ENCODE measurements around the gene ALDH1A2.

ALDH1A2 gene

GRCh38 chr15:58060575-58060974, 4.9 kb downstream of the ALDH1A2 start:
- H3K27me3 ChIP-seq (ENCODE audit: low read depth, low read length) = peaks cover 26% of the 10 kb centered on the region
- no peak overlapping the region for H3K27ac ChIP-seq (ENCODE audit: low read length)
- no peaks in the 10 kb centered on the region for H3K36me3 ChIP-seq (replicated peaks; ENCODE audit: low read depth, low read length)
- no peak overlapping the region for H2AFZ ChIP-seq (ENCODE audit: low read depth, low read length)
- no peaks in the 10 kb centered on the region for H3K9me3 ChIP-seq (ENCODE audit: insufficient read depth, low read length)
- H3K79me2 ChIP-seq (ENCODE audit: low read length) = no peaks in the 10 kb centered on the region
- no peak overlapping the region for H3K4me2 ChIP-seq (ENCODE audit: low read length)
- no peak overlapping the region for H3K9ac ChIP-seq (ENCODE audit: low read length)
- no peaks in the 10 kb centered on the region for H4K20me1 ChIP-seq (ENCODE audit: insufficient read depth, low read length)
- peaks cover 4% of the 10 kb centered on the region for H3K4me1 ChIP-seq (ENCODE audit: low read length)
- no peak overlapping the region for H3K4me3 ChIP-seq (ENCODE audit: low read length)
- no peak for TF ChIP-seq EZH2phosphoT487 (IDR thresholded peaks at IDR 0.05; ENCODE audit: low read depth)
- no peak for TF ChIP-seq CTCF (IDR thresholded peaks at IDR 0.05; ENCODE audit: low read depth, low read length)

- no peak overlapping the region for H3K4me3 ChIP-seq (ENCODE audit: low read length)
- peaks cover 35% of the 10 kb centered on the region for H3K27me3 ChIP-seq (ENCODE audit: low read depth, low read length)
- no peaks in the 10 kb centered on the region for H3K9me3 ChIP-seq (ENCODE audit: insufficient read depth, low read length)
- H2AFZ ChIP-seq (ENCODE audit: low read depth, low read length) = no peak overlapping the region
- no peak for TF ChIP-seq CTCF (IDR thresholded peaks at IDR 0.05; ENCODE audit: low read depth, low read length)
- no peak for TF ChIP-seq EZH2phosphoT487 (IDR thresholded peaks at IDR 0.05; ENCODE audit: low read depth)
- no peak overlapping the region for H3K27ac ChIP-seq (ENCODE audit: low read length)
- no peaks in the 10 kb centered on the region for H3K36me3 ChIP-seq (replicated peaks; ENCODE audit: low read depth, low read length)
- H3K4me2 ChIP-seq (ENCODE audit: low read length) = no peak overlapping the region
- H4K20me1 ChIP-seq (ENCODE audit: insufficient read depth, low read length) = no peaks in the 10 kb centered on the region
- H3K79me2 ChIP-seq (ENCODE audit: low read length) = no peaks in the 10 kb centered on the region
- H3K9ac ChIP-seq (ENCODE audit: low read length) = no peak overlapping the region
- peaks cover 4% of the 10 kb centered on the region for H3K4me1 ChIP-seq (ENCODE audit: low read length)
These were observed 6.8 kb downstream of the ALDH1A2 start for GRCh38 chr15:58058729-58059128.

- Histone ChIP-seq H3K27me3 (ENCODE audit: low read depth, low read length) (peaks cover 35% of the 10 kb centered on the region), H3K36me3 (replicated peaks; ENCODE audit: low read depth, low read length) (no peaks in the 10 kb centered on the region), H3K4me1 (ENCODE audit: low read length) (peaks cover 4% of the 10 kb centered on the region), H3K9me3 (ENCODE audit: insufficient read depth, low read length) (no peaks in the 10 kb centered on the region), H3K79me2 (ENCODE audit: low read length) (no peaks in the 10 kb centered on the region), H2AFZ (ENCODE audit: low read depth, low read length) (no peak overlapping the region), H4K20me1 (ENCODE audit: insufficient read depth, low read length) (no peaks in the 10 kb centered on the region), H3K4me2 (ENCODE audit: low read length) (peak overlapping the region; percentile 41), H3K27ac (ENCODE audit: low read length) (no peak overlapping the region), H3K9ac (ENCODE audit: low read length) (no peak overlapping the region), H3K4me3 (ENCODE audit: low read length) (no peak overlapping the region)
- TF ChIP-seq CTCF (IDR thresholded peaks at IDR 0.05; ENCODE audit: low read depth, low read length) (no peak), EZH2phosphoT487 (IDR thresholded peaks at IDR 0.05; ENCODE audit: low read depth) (no peak)
These were observed 7.4 kb downstream of the ALDH1A2 start for GRCh38 chr15:58058073-58058472.

GRCh38 chr15:58057559-58057958, 8.0 kb downstream of the ALDH1A2 start:
- no peak overlapping the region for H3K27ac ChIP-seq (ENCODE audit: low read length)
- peaks cover 4% of the 10 kb centered on the region for H3K4me1 ChIP-seq (ENCODE audit: low read length)
- no peak overlapping the region for H3K4me3 ChIP-seq (ENCODE audit: low read length)
- H3K9me3 ChIP-seq (ENCODE audit: insufficient read depth, low read length) = no peaks in the 10 kb centered on the region
- no peaks in the 10 kb centered on the region for H3K79me2 ChIP-seq (ENCODE audit: low read length)
- H3K36me3 ChIP-seq (replicated peaks; ENCODE audit: low read depth, low read length) = no peaks in the 10 kb centered on the region
- no peaks in the 10 kb centered on the region for H4K20me1 ChIP-seq (ENCODE audit: insufficient read depth, low read length)
- H3K27me3 ChIP-seq (ENCODE audit: low read depth, low read length) = peaks cover 35% of the 10 kb centered on the region
- no peak overlapping the region for H3K9ac ChIP-seq (ENCODE audit: low read length)
- H3K4me2 ChIP-seq (ENCODE audit: low read length) = no peak overlapping the region
- TF ChIP-seq CTCF (IDR thresholded peaks at IDR 0.05; ENCODE audit: low read depth, low read length) = no peak
- TF ChIP-seq EZH2phosphoT487 (IDR thresholded peaks at IDR 0.05; ENCODE audit: low read depth) = no peak
- no peak overlapping the region for H2AFZ ChIP-seq (ENCODE audit: low read depth, low read length)

Data from OCI-LY3 (cell line).